NCI-H1694 (cell line): ENCODE measurements around the gene TBC1D10A.
"Not testable (repeated sequence)": the region's sequence is repeated elsewhere in the genome, so short reads cannot be mapped to it uniquely, and the experiment has no call there.

Experiments used
- DNase-seq: peaks from one replicate; lab custom pipeline; 2025; lab: John Stamatoyannopoulos, UW

TBC1D10A gene

DNA sequence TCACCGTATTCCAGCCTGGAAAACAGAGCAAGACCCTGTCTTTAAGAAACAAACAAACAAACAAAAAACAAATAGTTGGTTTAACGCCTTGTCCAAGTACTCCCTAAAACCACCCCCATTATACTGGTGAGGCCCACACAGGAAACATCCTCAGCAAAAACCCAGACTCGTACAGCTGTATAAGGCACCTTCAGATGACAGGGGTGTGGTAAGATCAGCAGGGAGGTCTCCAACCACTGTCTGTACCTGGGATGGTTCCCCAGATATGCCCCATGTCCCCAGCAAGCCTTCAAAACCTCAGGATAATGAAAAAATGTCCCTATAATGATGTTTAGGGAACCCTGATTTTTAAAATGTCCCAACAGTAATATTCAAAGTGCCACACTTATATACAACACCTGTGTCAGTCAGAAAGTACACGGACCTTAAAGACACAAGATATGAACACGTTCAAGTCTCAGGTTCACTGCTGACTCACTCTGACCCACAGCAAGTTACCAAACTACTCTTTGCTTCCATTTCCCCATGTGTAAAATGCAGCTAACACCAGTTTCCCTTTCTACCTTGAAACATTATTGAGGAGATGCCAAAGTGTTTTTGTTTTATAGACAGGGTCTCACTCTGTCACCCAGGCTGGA is 20.6 kb upstream of the TBC1D10A start:
- DNase-seq = no peak

DNA sequence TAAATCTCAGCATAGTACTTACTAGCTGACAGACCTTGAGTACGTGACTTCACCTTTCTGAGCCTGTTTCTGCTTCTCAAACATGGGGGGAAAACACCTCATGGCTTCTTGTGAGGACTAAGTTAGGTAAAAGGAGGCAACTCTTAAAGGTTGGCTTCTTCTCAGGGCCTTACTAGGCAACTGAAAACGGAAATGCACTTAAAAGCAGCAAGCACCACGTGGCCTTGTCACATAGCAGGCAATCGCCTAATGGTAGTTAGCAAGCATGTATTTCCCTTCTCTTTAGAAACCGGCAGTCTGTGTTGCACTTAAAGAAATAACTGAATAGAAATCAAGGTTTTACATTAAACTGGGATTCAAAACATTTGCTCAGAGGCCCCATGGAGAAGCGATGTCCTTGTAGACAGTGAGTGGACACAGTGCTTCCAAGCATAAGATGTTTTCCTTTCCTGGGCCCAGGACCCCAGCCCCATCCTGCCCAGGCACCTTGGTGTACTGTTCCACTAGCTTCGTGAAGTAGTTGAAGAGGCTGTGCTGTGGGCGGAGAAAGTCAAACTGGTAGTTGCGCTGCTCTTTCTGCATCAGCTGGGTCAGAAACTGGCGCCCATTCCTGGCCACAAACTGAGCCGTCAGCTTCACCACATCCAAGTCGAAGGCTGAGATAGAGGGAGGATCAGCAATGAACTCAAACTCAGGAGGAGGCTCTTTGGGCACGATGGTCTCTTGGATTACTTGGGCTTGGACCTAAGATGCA is 17.9 kb upstream of the TBC1D10A start:
- no peak for DNase-seq

DNA sequence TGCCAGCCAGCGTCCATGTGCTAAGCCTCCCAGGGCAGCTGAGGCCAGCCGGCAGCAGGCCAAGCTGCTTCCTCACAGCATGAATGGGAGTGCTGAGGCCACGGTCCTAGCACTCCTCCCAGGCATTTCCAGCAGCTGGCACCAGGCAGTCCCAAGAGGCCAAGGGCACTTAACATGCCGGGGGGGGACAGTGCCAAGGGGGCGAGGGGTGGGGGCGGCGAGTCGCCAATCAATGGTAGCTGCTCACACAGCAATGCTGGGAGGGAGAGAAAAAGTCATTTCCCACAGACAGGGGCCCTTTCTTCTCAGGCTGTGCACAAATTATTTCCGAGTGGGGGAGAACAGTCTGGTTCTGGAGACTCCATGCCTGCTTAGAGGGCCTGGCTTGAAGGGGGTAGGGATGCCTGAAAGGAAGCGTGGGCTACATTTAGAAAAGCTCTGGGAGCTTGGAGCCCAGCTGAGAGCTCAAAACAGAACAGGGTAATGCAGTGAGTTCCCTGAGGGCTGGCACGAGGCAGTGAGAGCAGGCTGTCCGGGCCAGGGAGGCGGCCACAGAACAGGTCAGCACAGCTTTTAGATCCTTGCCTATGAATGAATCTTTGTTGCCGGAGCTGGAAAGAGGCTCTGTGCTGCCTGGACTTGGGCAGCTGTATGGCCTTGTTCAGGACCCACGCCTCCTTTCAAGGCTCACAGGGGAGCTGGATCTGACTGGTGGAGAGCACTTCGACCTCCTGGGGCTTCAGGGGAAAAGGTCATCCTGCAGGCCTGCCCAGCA is 14.4 kb upstream of the TBC1D10A start:
- no peak for DNase-seq

DNA sequence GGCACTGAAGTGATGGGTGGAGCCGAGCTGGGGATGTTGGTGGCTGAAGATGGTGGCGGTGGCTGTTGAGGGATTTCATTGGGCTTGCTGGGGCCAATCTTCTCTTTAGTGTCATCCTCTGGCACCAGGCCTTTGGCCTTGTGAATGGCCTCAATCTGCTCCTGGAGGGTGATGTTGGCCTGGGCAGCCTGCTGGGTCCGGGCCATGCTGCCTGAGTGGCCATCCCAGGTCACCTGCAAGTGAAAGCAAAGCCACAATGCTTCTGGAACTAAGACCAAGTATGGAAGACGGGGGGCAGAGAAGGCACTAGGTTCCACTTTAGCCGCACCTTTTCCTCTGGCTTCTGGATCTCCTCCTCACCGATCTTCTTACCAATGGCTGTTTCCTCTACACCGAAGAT is 12.1 kb upstream of the TBC1D10A start:
- DNase-seq = no peak

DNA sequence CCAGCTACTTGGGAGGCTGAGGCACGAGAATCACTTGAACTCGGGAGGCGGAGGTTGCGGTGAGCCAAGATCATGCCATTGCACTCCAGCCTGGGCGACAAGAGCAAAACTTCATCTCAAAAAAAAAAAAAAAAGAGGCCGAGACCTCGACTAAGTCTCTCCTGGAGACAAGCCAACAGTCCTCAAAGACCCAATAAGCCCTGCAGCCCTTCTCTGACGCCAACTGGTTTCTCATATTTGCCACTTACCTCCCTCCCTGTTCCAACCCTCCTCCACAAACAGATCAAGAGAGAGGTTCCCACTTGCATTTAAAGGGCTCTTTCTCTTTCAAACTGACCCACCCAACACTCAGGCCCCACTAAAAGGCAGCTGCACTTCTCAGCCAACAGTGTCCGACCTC is 11.6 kb upstream of the TBC1D10A start:
- not testable (repeated sequence) for DNase-seq

DNA sequence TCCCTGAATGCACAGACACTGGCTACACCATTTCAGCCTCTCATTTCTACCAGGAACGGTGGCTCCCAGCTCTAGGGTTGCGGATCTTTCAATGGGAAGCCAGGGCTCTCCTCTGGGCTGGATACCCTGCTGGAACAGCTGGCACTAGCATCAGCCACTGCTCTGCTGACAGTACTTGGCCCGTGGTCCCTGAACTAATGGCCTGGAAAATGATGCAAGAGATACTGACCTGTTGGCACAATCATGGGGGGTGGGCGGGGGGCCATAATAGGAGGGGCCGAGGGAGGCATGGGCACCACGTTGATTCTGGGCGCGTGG is 10.7 kb upstream of the TBC1D10A start:
- DNase-seq = no peak

DNA sequence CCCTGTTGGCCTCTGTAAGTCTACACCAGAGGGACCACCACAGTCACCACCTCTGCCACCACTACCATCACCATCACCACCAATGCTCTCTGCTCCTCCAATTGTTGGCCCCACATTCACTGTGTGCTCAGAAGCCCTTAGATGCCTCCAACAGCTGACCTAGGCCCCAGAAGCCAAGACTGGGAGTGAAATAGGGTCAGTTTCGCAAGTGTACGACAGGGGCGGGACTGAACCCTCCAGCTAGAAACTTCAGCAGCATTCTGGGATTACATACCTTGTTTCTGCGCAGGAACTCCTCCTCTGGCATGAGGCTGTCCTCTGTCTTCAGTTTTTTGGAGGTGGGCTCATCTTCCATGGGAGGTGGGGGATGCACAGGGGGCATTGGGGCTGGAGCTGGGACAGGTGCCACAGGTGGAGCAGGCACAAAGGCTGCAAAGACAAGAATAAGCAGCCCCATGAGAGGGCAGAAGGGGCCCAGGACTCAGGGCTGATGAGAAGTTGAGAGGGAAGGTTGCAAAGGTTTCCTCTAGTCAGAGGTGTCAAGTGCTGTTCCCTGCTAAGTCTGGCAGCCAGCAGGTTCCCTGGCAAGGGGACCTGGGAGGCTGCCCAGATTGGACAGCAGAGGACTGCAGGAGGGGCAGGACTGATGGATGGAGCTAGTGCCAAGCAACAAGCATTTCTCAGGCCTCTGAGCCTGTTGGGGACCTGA is 10.2 kb upstream of the TBC1D10A start:
- no peak for DNase-seq

DNA sequence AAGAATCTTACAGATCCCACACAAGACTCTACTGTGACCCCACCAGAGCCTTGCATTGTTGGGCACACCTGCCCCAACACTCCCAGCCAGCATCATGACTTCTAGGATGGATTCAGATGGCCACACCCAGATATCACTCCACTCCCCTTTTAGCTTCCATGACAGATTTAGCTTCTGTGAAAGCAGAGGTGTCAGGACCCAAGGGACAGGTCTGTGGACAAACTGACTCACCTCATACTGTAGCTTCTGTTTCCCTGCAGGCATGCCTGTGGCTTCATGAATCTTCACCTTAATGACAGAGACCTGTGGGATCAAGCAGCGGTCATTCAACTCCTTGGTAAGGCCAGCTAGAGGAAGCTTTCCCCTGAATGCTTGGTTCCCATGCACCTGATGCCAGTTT is 8.5 kb upstream of the TBC1D10A start:
- DNase-seq = no peak

DNA sequence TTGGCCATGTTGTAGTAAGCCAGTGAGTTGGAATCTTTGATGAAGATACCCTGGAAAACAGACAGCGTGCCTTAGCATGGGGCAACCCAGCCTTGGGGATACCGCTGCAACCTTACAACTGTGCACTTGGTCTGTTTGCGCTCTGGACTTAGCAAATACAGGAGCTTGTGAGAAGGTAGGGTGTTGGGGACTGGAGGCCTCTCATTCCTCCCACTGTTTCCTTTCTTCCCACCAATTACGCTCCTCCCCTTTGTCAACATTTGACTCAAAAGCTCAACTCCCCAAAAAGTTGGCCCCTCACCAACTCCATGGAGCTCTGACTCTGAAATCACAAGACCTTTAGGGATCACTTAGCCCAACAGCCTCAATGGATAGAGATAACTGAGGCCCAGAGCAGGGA is 7.9 kb upstream of the TBC1D10A start:
- DNase-seq = no peak

DNA sequence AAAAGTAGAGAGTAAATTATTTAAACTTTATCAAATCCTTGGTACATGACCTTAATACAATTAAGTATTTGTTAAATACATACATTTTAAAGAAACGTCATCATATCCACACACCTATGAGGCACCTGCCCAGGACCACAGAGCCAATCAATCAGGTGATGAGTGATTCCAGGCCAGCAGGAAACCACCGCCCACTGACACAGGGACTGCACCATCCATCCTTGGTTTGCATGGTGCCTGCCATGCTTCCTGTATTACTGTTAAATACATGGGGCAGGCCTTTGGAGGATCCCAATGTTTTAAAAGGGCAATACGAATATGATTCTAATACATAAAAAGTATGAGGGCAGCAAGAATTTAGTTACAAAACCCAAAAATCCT is 7.0 kb upstream of the TBC1D10A start:
- no peak for DNase-seq

DNA sequence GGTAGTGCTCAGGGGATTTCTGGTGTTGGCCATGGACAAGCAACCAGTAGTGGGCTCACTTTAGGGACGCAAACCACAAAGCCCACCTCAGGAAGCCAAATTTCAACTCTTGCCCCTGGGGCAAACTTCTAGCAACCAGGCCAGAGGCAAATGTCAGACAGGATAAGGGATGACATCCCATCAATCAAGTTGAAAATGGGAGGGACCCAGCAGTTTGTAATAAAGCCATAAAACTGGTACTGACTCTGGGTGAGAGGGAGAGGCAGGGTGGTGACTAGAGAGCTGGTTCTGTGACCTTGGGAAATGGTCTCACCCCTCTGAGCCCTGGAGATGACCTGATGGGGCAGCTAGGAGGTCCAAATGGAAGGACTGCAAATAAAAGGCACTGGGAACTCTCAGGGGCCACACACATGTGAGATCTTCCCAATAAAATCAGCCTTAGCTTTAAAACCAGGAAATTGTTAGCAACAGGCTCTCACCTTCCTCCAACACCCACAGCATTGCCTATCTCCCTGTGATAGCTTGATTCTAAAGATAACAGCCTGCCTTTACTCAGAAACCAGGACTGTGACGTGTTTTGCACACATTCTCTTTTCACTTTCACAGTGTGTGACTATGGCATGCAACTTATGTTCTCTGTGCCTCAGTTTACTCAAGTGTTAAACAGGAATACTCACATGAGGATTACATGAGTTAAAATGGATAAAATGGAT is 6.4 kb upstream of the TBC1D10A start:
- DNase-seq = no peak

DNA sequence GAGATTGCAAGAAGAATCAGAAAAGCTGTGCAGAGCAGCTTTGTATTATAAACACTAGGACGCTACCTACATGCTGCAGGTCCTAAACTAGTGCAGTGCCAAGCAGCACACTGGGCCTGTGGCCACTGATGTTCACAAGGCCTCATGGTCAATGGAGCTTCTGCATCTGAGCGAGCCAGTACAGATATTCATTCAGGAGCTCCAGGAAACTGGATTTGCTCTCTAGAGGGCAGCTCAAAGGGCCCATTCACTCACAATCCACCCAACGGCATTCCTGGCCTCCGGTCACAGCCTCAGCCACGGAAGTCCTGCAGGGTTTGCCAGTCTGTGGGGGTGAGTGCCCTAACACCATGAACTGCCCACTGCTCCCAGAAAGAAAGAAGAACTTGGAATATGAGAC is 5.8 kb upstream of the TBC1D10A start:
- DNase-seq = no peak

DNA sequence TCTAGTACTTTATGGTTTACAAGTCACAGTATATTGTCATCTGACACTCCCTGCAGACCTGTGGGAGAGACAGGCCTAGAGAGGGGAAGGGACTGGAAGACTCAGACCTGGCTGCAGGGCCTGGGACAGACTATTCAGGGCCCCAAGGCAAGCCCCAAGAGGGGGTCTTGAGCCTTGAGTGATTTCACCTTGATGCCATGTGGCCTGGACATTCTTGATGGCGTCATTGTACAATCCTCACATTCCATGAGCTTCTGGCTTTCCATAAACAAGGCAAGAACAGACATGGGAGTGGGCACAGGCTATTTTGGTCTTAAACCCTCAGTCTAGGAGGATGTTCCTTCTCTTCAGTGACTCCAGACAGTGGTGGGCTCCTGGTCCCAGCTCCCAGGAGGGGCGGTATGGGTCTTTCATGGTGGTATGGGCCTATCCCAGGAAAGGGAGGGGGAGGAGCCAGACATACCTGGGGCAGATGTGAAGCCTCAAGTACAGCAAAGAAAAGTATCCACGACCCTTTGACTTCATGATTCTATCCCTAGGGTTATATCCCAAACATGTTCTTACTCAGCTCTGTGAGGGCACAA is 1.8 kb upstream of the TBC1D10A start:
- no peak for DNase-seq

DNA sequence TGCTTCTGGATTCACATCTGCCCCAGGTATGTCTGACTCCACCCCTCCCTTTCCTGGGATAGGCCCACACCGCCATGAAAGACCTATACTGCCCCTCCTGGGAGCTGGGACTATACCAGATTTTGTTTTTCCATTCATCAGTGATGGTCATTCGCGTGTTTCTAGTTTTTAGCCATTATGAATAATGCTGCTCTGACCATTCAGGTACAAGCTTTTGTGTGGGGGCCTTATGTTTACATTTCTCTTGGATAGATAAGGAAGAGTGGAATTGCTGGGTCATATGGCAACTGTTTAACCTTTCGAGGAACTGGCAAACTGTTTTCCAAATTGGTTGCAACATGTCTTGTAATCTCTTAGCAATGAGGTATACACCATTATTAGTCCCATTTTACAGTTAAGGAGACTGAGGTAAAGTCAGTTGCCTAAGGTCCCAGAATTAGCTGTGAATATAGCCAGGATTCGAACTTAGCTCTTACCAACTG is 1.2 kb upstream of the TBC1D10A start:
- DNase-seq = no peak

DNA sequence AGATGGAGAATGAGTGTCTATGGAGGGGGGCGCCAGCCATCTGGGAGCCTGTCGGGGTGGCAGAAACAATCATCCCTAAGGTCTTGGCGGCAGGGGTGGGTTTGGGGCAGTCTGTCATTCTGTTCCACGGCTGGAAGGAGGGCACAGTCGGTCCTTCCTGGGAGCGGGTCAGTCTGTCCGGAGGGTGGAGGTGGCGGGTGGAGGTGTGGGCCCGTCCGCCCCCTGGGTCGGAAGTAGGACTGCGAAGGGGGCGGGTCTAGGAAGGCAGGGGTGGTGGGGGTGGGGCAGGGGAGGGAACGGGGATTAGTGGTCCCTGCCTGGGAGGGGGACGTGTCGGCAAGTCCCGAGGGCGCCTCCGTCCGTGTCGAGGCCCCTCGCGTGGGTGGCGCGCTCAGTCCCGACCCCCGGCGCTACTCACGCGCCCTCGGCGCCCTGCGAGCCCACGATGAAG is 461 bp downstream of the TBC1D10A start:
- DNase-seq = no peak

DNA sequence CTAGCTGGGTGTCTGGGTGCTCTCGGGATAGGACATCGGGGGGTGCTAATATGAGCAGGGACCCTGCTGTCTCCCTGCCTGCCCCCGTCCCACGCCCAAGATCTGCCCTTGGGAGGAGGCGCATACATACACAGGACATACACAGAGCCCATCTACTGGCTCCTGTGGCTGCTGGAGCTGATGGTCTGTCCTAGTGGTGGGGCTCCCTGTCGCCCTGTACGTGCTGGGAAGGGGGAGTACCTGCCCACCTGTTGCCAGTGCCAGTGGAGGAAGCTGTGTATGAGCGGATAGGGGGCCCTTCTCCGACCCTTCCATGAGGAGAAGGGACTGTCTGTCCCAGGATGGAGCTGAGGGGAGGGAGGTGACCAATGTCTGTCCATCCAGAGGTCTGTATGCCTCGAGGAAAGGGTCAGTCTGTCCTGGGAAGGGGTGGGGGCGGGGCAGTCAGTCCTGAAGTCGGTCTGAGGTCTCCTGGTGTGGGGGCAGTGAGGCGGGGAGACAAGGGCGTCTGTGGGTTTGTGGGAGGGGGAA is 952 bp downstream of the TBC1D10A start:
- no peak for DNase-seq

DNA sequence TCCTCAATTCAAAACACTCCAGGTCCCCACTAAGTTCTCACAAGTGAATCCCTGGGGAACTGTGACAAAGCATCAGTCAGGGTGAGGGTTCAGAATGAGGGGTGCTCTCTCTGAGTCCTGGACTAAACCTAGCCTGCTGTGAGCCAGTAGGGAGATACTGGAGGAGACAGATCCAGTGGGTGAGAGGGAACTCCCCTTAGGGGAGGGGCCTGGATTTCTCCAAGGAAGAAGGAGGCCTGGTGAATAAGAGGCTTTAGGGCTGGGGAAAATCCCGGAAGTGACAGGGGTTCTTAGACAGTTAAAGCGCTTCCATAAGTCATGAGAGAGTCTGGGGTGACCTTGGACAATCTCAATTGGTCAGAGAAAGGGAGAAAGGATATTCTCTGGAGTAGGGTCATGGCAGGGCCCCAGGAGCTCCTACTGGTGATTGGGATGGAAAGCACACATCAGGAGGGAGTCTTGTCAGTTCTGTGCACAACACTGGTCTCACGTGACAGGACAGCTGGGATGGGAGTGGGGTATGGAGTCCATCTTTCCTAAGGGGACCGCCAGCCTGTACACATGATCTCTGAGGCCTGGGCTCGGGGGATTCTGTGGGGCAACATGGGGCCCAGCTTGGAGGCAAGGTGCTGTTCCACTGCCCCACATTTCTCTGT is 1.5 kb downstream of the TBC1D10A start:
- DNase-seq = no peak

DNA sequence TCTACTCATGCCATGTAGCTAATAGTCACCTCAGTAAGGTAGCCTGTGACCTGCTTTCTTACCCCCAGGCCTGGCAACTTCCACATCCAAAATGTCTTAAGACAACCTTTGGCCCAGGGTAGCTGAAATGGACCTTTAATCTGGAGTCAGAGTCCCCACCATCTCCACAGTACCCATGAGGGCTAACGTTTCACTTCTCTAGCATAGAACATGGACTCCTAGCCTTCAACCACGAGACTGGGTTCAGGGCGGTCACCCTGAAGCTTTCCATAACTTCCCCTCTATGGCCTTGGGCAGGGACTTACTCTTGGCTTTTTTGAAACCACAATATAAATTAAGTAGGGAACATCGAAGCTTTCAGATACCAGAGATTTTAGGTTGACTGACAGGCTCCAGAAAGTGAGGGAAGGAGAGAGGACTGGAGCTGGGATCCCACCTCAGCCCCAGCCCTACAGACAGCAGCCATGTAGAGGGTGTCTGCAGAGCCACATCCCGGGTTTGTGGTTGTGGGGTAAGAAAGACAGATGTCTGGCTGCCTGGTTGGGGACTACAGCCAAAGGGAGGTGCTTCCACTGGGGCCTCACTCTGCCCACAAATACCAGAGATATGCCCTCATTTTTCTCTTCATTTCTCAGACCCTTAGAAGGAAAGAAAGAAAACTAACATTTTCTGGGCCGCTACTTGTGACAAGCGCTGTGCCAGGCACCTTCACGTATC is 2.6 kb downstream of the TBC1D10A start:
- DNase-seq = no peak

DNA sequence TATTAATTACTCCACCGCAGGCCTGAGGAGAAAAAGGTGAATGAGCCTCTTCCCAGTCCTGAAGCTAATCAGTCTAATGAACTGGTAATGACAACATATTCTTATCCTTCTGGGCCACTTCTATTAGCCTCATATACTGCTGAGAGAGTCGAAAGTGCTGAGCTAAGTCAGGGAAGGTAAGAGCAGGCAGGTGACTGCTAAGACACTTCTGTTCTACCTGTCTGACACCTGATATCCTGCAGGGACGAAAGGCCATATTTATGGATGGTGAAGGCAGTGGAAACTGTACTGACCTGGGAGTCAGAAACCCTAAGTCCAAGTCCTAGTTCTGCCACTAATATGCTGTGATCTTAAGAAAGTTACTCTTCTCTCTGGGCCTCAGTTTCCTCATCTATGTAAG is 3.5 kb downstream of the TBC1D10A start:
- DNase-seq = no peak

DNA sequence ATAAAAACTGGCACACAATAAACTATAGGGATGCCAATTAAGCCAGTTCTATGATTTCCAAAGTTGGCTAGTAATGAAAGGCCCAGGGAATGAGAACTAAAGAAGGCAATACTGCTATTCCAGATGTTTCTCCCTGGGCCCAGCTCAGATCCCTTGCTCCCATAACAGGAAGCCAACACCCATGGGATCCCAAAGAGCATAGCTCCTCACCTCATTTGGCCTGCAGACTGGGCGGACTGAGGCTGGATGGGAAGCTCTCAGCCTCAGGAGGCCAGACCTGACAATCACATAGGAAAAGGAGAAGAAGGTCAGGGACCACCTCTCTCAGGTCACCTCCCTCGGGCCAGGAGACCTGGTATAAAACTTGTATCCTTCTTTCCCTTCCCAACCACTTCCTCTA is 5.3 kb downstream of the TBC1D10A start:
- DNase-seq = no peak
